ENCODE measurements around the gene TEX13A.
"Not testable (repeated sequence)": the region's sequence is repeated elsewhere in the genome, so short reads cannot be mapped to it uniquely, and the experiment has no call there.

TEX13A gene, protein sequence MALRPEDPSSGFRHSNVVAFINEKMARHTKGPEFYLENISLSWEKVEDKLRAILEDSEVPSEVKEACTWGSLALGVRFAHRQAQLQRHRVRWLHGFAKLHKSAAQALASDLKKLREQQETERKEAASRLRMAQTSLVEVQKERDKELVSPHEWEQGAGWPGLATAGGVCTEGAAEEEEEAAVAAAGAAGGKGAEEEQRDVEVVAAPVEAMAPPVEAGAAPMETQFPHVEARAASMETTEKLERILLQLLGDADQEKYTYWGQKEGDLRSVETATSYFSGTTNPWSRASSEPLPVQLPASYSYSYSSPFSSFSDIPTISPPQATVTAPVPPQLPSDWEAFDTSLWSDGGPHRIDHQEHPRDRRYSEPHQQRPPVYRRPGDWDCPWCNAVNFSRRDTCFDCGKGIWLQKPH

DNA sequence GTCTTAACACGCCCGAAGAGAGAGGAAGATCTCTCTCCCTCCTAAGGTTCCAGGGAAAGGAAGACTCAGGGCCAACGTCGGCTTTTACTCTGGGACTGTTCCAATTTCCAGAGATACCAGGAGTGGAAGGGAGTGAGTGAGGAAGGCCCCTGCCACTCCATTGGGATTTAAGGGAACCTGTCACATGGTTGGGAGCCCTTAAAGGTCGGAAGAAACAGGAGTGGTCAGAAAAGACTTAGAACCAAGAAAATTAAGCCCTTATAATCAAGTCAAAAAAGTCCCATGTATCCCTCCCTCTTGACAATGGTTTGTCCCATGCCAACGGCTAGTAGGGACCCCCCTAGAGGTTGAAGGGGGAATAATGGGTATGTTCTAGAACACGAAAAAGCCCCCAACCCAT is at the start of gene TEX13A:
TEX13A (minus strand) TSS at position 59 of the 400 bp plus-strand sequence. CDS start 297 bp downstream, outside the sequence.
- DNase-seq (ENCODE audit: low read depth) = no peak

- DNase-seq (ENCODE audit: low read depth) = no peak
These were observed 48.9 kb upstream of the TEX13A start for GRCh38 chrX:105269386-105269785.

DNA sequence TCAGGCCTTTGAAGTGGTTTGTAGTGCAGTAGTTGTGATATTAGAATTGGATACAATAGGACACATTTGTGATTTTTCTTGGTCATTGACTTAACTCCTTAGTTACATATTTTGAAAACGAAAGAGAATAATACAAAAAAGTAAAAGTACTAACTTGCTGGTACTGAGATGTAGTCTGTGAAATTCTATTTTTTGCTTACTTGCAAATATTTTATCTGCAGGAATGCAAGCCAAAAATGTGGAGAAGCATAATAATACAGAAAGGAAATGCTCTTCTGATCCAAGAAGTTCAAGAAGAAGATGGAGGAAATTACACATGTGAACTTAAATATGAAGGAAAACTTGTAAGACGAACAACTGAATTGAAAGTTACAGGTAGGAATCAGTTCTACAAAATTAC is 46.7 kb upstream of the TEX13A start:
- DNase-seq (ENCODE audit: low read depth) = no peak

GRCh38 chrX:105266456-105266855 is 46.0 kb upstream of the TEX13A start:
- no peak for DNase-seq (ENCODE audit: low read depth)

DNA sequence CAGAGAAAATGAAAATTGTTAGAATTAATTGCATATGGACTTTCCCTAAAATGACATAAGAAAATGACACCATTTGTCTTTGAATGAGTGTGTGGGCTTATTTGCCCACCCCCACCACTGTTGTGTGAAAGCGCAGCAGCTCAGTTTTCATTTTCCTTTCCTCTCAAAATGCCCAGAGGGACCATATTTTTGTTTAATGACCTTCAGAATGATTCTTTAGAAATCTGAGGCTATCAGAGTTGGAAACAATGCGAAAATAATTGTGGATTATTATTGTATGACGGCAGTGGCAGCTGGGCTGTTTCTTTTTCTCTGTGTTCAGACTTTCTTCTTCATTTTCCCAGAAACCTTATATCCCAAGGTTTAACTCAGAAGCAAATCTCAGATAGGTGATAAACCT is 44.6 kb upstream of the TEX13A start:
- no peak for DNase-seq (ENCODE audit: low read depth)

- DNase-seq (ENCODE audit: low read depth) = no peak
These were observed 43.3 kb upstream of the TEX13A start for GRCh38 chrX:105263801-105264200.

DNA sequence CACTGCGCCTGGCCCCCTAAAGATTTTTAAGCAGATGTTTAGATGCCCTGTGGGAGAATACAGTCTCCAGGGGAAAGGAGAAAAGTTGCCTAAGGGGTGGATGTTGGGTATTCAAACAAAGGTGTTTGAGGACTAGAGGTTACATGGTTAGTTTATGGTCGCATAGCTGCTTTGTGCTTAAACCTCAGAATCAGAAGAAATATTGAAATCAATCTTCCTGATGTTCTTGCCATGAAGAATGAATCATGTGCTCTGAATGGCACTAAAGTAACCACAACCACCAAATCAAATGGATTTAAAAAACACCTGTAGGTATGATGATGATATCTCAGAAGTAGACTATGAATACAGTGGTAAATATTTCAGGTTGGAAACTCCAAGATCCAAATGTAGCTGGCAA is 42.7 kb upstream of the TEX13A start:
- DNase-seq (ENCODE audit: low read depth) = no peak

DNA sequence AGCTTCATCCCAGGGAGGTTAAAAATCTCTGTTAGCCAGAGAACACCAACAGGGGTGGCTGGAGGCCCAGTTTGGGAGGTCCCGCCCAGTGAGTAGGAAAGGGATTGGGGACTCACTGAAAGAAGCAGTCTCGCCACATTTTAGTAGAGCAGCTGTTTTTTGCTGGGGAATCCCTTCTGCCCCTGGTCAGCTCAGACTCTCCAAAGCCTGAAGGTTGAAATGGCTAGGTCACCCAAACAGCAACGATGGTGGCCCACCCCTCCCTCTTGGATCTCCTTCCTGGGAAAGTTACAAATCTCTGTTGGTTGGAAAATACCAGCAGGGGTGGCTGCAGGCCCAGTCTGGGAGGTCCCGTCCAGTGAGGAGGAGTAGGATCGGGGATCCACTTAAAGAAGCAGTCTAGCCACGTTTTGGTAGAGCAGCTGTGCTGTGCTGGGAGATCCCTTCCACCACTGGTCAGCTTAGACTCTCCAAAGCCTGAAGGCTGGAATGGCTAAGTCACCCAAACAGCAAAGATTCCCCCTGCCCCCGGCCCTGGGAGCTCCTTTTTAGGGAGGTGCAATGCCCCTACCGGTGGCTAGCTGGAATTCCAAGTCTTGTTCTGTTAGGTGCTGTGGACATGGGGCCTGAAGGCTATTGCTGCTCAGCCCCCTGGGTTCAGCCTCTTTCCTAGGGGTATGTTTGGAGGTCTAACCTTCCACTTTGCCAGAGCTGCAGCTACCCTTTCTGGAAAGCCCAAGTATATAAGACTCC is 40.0 kb upstream of the TEX13A start:
- no peak for DNase-seq (ENCODE audit: low read depth)

DNA sequence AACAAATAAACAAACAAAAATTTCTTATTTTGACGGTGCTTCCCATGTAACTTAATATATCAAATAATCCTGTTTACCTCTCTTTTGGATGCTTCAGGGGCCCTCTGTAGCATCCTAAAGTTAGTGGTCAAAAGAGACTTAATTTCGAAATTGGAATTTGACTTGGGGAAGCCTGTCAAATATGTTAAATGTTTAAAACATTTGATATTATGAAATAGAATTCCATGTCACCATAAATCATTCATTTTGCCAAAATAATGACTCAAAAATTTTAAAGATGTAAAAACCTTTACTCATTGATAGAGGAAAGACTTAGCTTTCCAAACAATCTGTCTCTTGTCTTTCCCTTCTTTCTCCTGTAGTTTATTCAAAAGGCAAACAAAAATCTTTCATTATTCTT is 20.6 kb upstream of the TEX13A start:
- no peak for DNase-seq (ENCODE audit: low read depth)

DNA sequence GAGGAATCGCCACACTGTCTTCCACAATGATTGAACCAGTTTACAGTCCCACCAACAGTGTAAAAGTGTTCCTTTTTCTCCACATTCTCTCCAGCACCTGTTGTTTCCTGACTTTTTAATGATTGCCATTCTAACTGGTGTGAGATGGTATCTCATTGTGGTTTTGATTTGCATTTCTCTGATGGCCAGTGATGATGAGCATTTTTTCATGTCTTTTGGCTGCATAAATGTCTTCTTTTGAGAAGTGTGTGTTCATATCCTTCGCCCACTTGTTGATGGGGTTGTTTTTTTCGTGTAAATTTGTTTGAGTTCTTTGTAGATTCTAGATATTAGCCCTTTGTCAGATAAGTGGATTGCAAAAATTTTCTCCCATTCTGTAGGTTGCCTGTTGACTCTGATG is 16.9 kb upstream of the TEX13A start:
- not testable (repeated sequence) for DNase-seq (ENCODE audit: low read depth)

- DNase-seq (ENCODE audit: low read depth) = no peak
These were observed 8.7 kb upstream of the TEX13A start for GRCh38 chrX:105229146-105229545.

GRCh38 chrX:105228602-105229001 is 8.1 kb upstream of the TEX13A start:
- no peak for DNase-seq (ENCODE audit: low read depth)

GRCh38 chrX:105226499-105226898 is 6.0 kb upstream of the TEX13A start:
- no peak for DNase-seq (ENCODE audit: low read depth)

GRCh38 chrX:105221374-105221773 is 880 bp upstream of the TEX13A start:
- DNase-seq (ENCODE audit: low read depth) = no peak

DNA sequence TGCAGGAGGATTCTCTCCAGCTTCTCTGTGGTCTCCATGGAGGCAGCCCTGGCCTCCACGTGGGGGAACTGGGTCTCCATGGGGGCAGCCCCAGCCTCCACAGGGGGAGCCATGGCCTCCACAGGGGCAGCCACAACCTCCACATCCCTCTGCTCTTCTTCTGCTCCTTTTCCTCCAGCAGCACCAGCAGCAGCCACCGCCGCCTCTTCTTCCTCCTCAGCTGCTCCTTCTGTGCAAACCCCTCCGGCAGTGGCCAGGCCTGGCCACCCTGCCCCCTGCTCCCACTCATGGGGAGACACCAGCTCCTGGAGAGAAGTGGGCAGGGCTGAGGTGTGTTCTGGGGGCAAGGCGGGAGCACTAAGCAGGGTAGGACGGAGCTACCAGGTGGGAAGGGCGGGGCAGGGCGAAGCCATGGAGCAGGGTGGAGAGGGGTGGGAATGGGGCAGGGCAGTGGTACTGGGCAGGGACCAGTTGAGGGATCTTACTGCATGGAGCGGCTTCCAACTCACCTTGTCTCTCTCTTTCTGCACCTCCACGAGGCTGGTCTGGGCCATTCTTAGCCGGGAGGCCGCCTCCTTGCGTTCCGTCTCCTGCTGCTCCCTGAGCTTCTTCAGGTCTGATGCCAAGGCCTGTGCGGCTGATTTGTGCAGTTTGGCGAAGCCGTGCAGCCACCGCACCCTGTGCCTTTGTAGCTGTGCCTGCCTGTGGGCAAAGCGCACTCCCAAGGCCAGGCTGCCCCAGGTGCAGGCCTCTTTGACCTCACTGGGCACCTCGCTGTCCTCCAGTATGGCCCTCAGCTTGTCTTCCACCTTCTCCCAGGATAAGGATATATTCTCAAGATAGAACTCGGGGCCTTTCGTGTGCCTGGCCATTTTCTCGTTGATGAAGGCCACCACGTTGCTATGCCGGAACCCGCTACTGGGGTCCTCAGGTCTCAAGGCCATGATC is 766 bp downstream of the TEX13A start:
- no peak for DNase-seq (ENCODE audit: low read depth)

GRCh38 chrX:105211066-105211575 is 9.4 kb downstream of the TEX13A start:
- no peak for DNase-seq (ENCODE audit: low read depth)

DNA sequence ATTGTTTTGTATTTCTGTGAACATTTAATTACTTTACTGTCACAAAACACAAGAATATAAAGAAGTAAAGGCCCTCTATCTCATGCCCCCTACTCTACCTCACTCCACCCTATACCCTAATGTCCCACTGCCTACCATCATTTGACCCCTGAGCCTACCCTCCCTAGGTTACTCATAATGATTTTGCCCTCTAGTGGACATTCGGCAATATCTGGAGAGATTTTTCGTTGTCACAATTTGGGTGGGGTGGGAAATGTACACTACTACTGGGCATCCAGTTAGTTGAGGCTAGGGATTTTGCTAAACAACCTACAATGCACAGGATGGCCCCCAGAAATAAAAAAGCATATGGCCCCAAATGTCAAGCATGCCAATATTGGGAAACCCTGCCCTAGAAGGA is 10.2 kb downstream of the TEX13A start:
- DNase-seq (ENCODE audit: low read depth) = no peak

GRCh38 chrX:105209406-105209805 is 11.1 kb downstream of the TEX13A start:
- no peak for DNase-seq (ENCODE audit: low read depth)

DNA sequence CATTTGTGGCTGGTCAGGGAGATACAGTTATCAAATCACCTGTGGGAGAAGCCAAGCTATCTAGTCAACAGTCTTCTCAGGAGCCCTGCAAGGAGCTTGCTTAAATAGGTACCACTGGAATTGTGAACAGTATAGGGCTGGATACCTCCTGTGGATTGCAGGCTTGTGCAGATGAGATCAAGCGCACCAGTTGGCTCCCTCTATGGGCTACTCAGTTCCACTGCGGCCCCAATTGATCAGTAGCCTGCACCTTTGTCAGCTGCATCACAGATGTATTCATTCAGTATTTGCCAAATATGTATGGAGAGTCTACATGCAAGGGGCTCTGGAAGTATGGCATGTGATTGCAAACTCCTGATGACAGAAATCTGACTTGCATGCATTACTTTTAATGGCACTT is 28.6 kb downstream of the TEX13A start:
- DNase-seq (ENCODE audit: low read depth) = no peak

- no peak for DNase-seq (ENCODE audit: low read depth)
These were observed 30.1 kb downstream of the TEX13A start for GRCh38 chrX:105190252-105190853.

- DNase-seq (ENCODE audit: low read depth) = no peak
These were observed 31.4 kb downstream of the TEX13A start for GRCh38 chrX:105189093-105189492.

GRCh38 chrX:105179644-105180043 is 40.9 kb downstream of the TEX13A start:
- no peak for DNase-seq (ENCODE audit: low read depth)
